NCI-H2227 treated with DMSO at 0.1 percent for 48 hours (cell line): ENCODE results near the gene OXT.
"Not testable (repeated sequence)": the region's sequence is repeated elsewhere in the genome, so short reads cannot be mapped to it uniquely, and the experiment has no call there.

Source experiments
- DNase-seq: peaks from one replicate; lab custom pipeline; 2025; lab: John Stamatoyannopoulos, UW

Gene OXT

GRCh38 chr20:3051385-3052019 is 19.9 kb upstream of the OXT start:
- no peak for DNase-seq

- DNase-seq = no peak
Observed at GRCh38 chr20:3059489-3059888, 11.9 kb upstream of the OXT start.

GRCh38 chr20:3064119-3064518 is 7.3 kb upstream of the OXT start:
- not testable (repeated sequence) for DNase-seq

GRCh38 chr20:3067139-3068014 is 4.0 kb upstream of the OXT start:
- no peak for DNase-seq

- DNase-seq = no peak
Observed at GRCh38 chr20:3068075-3068474, 3.3 kb upstream of the OXT start.

GRCh38 chr20:3068986-3069900 is 2.2 kb upstream of the OXT start:
- DNase-seq = no peak

- no peak for DNase-seq
Observed at GRCh38 chr20:3070725-3071124, 695 bp upstream of the OXT start.

- no peak for DNase-seq
Observed at GRCh38 chr20:3071266-3071609, 182 bp upstream of the OXT start.

- no peak for DNase-seq
Observed at GRCh38 chr20:3072530-3073250, 1.3 kb downstream of the OXT start.

- DNase-seq = not testable (repeated sequence)
Observed at GRCh38 chr20:3073251-3073643, 1.8 kb downstream of the OXT start.

- no peak for DNase-seq
Observed at GRCh38 chr20:3074812-3075211, 3.4 kb downstream of the OXT start.

- not testable (repeated sequence) for DNase-seq
Observed at GRCh38 chr20:3075315-3075714, 3.9 kb downstream of the OXT start.

- no peak for DNase-seq
Observed at GRCh38 chr20:3077618-3078134, 6.3 kb downstream of the OXT start.

GRCh38 chr20:3080939-3081388 is 9.5 kb downstream of the OXT start:
- DNase-seq = no peak

- DNase-seq = no peak
Observed at GRCh38 chr20:3081641-3082040, 10.2 kb downstream of the OXT start.

GRCh38 chr20:3082306-3082951 is 11.0 kb downstream of the OXT start:
- DNase-seq = no peak

- no peak for DNase-seq
Observed at GRCh38 chr20:3082955-3083952, 11.8 kb downstream of the OXT start.

- no peak for DNase-seq
Observed at GRCh38 chr20:3084283-3084985, 13.0 kb downstream of the OXT start, which contains the start of gene AVP. Gene AVP (minus strand): TSS chr20:3084724. CDS start chr20:3084674, 50 bp downstream.

GRCh38 chr20:3084986-3085360 is 13.6 kb downstream of the OXT start:
- DNase-seq = no peak
